Stimulated activated CD4-positive, alpha-beta T cell treated with anti-CD3 and anti-CD28 coated beads, Interleukin-15, amount 100 ng/mL, for 1 hour (primary cell): Measurements from ENCODE around the gene GFOD1.

Experiments
- DNase-seq, 2 donors: peaks; one replicate each; pipeline ENCODE4 v3.0.0-alpha.2; 2020; ENCODE audit warnings: low read depth in 1 of 2, low spot score in 1 of 2

GFOD1 gene

DNA sequence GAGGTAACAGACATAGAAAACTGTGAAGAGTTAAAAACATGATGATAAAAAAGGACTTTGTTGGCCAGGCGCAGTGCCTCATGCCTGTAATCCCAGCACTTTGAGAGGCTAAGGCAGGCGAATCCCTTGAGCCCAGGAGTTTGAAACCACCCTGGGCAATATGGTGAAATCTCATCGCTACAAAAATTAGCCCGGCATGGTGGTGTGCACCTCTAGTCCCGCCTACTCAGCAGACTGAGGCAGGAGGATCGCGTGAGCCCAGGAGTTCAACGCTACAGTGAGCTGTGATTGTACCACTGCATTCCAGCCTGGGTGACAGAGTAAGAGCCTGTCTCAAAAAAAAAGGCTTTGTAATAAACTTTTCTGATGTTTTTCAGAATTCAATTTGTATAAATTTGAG, 60.1 kb downstream of the GFOD1 start:
- no peak for DNase-seq

- no peak for DNase-seq
These were observed 61.2 kb downstream of the GFOD1 start for GRCh38 chr6:13425943-13426931.

DNA sequence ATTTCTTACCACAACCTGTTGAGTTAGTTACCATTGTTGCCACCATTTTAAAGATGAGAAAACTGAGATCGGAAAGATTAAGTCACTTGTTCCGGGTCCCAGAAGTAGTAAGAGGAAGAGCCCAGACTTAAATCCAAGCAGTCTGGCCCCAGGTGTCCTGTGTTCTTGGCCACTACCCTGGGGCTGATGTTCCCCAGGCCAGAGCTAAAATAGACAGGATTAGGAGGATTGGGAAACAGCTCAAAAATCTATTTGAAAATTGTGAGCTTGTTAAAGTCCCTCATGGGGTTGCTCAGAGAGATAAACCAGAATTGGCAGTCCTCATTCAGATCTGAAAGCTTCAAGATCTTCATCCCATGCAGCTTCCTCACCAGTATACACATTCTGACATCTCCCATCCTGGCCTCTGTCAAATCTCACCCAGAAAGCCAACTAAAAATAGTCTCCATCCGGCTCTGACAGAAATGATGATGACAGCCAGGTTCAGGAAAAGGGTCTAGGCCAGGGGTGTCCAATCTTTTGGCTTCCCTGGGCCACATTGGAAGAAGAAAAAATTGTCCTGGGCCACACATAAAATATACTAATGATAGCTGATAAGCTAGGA, 62.0 kb downstream of the GFOD1 start:
- DNase-seq, result no peak

DNA sequence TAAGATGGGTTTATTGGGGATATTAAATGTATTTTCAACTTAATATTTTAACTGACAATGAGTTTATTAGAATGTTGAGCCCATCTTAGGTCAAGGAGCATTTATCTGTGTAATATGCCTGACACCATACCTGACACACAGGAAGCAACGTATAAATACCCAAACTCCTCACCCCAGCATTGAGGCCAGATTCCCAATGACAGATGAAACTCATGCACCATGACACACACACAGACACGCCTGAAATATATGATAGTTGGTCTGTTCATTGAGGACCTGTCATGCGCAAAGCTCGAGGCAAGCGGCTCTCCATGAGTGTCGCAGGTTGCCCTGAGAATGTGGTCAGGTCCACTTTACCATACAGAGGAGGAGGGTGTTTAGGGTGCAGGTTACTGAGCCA, 64.1 kb downstream of the GFOD1 start:
- DNase-seq, result no peak

DNA sequence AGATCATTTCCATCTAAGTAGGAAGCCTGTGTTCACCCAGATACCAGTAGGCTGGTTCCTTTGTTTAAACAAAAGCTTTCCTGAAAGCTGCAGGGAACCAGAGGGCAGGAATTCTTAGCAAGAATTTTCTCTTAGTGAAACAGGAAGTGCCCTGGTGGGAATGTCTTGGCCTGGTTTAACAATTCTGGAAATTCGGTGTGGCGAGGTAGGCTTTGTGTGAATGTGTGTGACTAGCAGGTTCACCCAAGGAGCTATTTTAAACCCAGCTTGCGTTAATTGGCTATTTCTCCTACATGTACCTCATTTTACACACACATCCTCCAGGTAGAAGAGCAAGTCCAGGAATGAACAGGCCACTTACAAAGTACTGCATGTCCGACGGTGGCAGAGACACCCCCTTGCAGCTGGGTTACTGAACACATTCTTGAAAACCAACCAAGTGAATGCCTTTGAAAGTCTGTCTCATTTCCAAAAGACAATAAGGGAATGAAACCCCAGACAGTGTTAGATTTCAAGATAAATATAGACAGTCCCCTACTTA, 64.6 kb downstream of the GFOD1 start:
- no peak for DNase-seq

DNA sequence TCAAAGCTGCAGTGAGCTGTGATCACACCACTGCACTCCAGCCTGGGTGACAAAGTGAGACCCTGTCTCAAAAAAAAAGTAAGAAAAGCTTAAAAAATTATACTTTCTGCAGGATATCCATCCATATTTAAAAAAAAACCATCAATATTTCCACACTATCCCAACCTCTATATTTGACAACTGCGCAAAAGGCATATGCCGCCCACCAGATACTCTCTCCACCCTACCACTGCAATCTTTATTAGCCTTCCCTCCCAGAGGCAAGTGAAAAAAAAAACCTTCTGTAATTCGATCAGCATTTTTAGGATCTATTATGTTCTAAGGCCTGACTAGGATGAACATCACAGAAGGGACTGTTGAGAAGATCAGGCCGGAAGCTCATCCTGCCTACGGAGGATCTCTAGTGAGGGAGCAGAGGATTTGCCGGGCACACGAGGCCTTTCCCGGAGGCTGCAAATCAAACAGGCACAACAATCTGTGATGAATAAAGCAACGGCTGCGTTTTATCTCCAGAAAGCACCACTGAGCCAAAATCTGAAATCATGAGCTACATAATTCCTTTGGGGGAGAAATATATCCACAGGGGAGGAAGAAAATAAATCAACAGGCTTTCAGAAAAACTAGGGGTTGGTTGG, 65.9 kb downstream of the GFOD1 start:
- no peak for DNase-seq

GRCh38 chr6:13420269-13420668, 67.1 kb downstream of the GFOD1 start:
- DNase-seq, result no peak

- DNase-seq, result no peak
These were observed 67.8 kb downstream of the GFOD1 start for GRCh38 chr6:13419422-13420195.

GRCh38 chr6:13418844-13419243, 68.6 kb downstream of the GFOD1 start:
- no peak for DNase-seq

DNA sequence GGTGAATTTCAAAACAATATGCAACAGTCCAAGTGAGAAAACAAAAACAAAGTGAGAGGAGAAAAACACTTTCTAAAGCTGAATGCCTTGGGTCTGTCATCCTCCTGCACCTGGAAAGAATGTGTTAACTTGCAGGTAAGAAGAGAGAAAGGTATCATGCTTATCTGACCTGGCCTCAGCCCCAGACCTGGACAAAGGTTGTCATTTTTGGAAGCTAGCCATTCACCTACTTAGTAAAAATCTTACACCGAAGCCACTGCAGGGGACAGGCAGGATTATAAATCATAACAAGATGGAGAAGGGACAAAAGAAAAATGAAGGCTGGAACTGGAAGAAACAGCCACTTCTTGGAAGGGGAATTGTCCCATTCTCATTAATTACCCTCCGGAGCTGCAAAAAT, 69.4 kb downstream of the GFOD1 start:
- DNase-seq, result no peak

DNA sequence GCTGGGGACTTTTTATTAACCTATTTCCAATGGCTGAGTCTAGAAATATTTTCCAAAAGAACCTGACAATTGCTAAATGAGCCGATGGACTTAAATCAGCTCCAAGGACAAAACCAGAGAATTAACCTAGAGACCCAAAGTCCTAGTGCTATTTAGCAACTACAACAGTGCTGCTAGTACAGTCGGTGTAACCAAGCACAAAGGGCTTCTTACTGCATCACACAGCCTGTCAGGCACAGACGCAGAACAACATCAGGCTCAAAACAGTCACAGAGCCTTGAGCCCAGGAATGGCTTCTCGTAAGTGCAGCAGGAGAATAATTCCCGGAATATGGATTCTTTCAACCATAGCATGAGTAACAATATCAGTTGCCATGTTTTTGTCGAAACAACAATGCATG, 70.0 kb downstream of the GFOD1 start:
- DNase-seq, result no peak

GRCh38 chr6:13415283-13415682, 72.1 kb downstream of the GFOD1 start:
- DNase-seq, result no peak

GRCh38 chr6:13413900-13414555, 73.4 kb downstream of the GFOD1 start:
- no peak for DNase-seq

- DNase-seq, result no peak
These were observed 73.9 kb downstream of the GFOD1 start for GRCh38 chr6:13413466-13413862.

DNA sequence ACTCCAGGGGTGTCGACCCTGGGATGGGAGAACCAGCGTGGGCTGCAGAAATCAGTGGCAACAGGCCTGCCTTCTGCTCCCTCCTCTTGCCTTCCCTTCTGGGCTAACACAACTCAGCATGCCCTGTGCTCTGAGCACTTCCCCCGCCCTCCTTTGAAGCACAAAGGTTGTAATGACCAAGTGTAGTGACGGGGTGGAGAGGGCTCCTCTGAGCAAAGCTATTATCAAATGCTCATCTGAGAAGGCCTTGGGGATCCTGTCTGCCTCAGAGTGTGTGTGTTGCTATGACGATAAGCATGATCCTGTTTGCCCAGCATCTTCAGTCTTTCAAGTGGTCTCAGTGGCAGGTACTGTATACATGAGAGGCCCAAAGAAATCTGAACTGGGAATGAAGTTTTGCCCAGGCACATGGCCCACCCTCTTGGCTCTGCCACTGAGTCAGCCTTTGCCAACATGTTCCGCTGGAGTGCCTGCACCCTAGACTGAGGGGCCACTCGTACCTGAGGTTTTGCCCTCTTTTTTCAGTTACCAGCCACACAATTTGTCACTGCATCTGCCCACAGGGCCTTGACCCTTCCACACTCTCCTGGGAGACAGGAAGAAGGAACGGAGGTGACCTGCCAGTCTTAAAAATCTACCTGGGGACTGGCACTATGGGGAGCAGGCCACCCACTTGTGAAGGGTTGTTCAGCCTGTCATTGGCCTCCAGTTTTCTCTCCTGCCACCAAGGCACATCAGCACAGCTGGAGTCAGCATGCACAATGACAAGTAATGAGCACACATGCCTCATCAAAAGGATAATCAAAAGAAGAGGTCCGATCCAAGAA, 74.5 kb downstream of the GFOD1 start:
- no peak for DNase-seq

DNA sequence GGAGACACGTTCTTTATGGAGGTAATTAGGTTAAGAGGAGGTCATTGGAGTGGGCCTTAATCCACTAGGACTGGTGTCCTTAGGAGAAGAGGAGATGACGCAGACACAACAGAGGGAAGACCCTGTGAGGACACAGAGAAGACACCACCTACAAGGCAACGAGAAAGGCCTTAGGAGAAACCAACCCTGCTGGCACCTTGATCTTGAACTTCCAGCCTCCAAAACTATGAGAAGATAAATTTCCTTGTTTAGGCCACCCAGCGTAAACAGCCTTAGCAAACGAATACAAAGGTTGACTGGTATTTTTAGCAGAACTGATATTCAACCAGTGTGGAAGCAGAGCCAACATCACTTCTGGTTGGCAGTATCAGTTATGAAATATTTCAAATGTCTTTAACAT, 75.2 kb downstream of the GFOD1 start:
- no peak for DNase-seq

DNA sequence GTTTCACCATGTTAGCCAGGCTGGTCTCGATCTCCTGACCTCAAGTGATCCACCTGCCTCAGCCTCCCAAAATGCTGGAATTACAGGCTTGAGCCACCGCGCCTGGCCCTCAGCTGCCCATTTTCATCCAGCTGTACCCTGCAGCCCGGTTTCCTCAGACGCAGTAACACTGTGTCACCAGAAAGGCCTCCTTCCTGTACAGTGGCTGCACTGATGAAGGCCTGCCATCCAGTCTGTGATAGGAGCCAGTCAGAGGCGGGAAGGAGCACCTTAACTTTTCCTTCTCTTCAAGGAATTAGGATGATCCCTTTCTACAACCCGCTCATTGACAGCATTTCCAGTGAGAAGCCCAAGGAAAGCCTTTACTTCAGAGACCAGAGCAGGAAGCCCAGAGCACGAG, 75.9 kb downstream of the GFOD1 start:
- DNase-seq, result no peak

- no peak for DNase-seq
These were observed 77.4 kb downstream of the GFOD1 start for GRCh38 chr6:13409991-13410390.
